ENCODE data around the gene DCPS. TPM values are rescaled to one million over a fixed set of nuclear protein-coding genes. Genes with fewer than 3 reads are reported as not detected.
"Not testable (repeated sequence)": the region's sequence is repeated elsewhere in the genome, so short reads cannot be mapped to it uniquely, and the experiment has no call there.

Gene DCPS
- 10 to 100 TPM in 2 of 5 donors, 1 to 10 TPM in 3; 1.8 to 60.3 (median 5.9) TPM for total RNA-seq
- 10 to 100 TPM; 10.5 to 21.2 (median 14.7) TPM for polyA plus RNA-seq
- long read RNA-seq, donor 1, partial matches to known transcripts: 0 of 3 reads
- long read RNA-seq, donor 1, other reads (novel, unspliced or antisense): 0 of 3 reads
- long read RNA-seq, donor 2, partial matches to known transcripts: 0 of 2 reads
- long read RNA-seq, donor 2, other reads (novel, unspliced or antisense): 0 of 2 reads
- long read RNA-seq, donor 3, partial matches to known transcripts: 0 of 1 reads
- long read RNA-seq, donor 3, other reads (novel, unspliced or antisense): 0 of 1 reads
- long read RNA-seq, donor 4: 0 reads
- long read RNA-seq, donor 5, partial matches to known transcripts: 0 of 3 reads
- long read RNA-seq, donor 5, other reads (novel, unspliced or antisense): 0 of 3 reads
- long read RNA-seq, donor 6, transcript DCPS-201 (6 exons, 1,479 nt): major isoform, 9 of 9 reads
- long read RNA-seq, donor 6, partial matches to known transcripts: 0 of 9 reads
- long read RNA-seq, donor 6, other reads (novel, unspliced or antisense): 0 of 9 reads
- long read RNA-seq, donor 7, transcript DCPS-201 (6 exons, 1,479 nt): major isoform, 11 of 11 reads
- long read RNA-seq, donor 7, partial matches to known transcripts: 0 of 11 reads
- long read RNA-seq, donor 7, other reads (novel, unspliced or antisense): 0 of 11 reads
- long read RNA-seq, donor 8, transcript DCPS-201 (6 exons, 1,479 nt): major isoform, 7 of 7 reads
- long read RNA-seq, donor 8, partial matches to known transcripts: 0 of 7 reads
- long read RNA-seq, donor 8, other reads (novel, unspliced or antisense): 0 of 7 reads
- long read RNA-seq, donor 9, partial matches to known transcripts: 5 of 7 reads
- long read RNA-seq, donor 9, other reads (novel, unspliced or antisense): 0 of 7 reads
- long read RNA-seq, donor 10, partial matches to known transcripts: 0 of 2 reads
- long read RNA-seq, donor 10, other reads (novel, unspliced or antisense): 0 of 2 reads

GRCh38 chr11:126303623-126304456 is at the start of gene DCPS:
Gene DCPS, plus strand, starts transcription at chr11:126304060. Its CDS starts 21 bp downstream, at chr11:126304081.
- DNase-seq: peak; percentile 92 to 97
- TF ChIP-seq POLR2A (IDR thresholded peaks at IDR 0.05): peak in 1 of 4 donors; percentile 71
- TF ChIP-seq EP300 (IDR thresholded peaks at IDR 0.05): no peak
- TF ChIP-seq POLR2AphosphoS5 (IDR thresholded peaks at IDR 0.05): peak; percentile 68 to 97 (median 88)
- TF ChIP-seq, protein P1, sequence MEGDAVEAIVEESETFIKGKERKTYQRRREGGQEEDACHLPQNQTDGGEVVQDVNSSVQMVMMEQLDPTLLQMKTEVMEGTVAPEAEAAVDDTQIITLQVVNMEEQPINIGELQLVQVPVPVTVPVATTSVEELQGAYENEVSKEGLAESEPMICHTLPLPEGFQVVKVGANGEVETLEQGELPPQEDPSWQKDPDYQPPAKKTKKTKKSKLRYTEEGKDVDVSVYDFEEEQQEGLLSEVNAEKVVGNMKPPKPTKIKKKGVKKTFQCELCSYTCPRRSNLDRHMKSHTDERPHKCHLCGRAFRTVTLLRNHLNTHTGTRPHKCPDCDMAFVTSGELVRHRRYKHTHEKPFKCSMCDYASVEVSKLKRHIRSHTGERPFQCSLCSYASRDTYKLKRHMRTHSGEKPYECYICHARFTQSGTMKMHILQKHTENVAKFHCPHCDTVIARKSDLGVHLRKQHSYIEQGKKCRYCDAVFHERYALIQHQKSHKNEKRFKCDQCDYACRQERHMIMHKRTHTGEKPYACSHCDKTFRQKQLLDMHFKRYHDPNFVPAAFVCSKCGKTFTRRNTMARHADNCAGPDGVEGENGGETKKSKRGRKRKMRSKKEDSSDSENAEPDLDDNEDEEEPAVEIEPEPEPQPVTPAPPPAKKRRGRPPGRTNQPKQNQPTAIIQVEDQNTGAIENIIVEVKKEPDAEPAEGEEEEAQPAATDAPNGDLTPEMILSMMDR (IDR thresholded peaks at IDR 0.05): no peak
- H3K27ac ChIP-seq: peak within 1 kb of the TSS; percentile 89 to 95 (median 89)
- H3K9me3 ChIP-seq: no peaks in the 10 kb centered on the region
- H3K4me1 ChIP-seq: peaks cover 7 to 26% (median 16%) of the 10 kb centered on the region in 4 donors
- intact Hi-C loops (cut with DNase I; ENCODE audit: low total_unique reads): no loop called here
- H3K4me3 ChIP-seq: peak within 1 kb of the TSS; percentile 55 to 75 (median 64)
- WGBS, 5 donors: 1 to 2% (median 1%) methylated on average over 60 to 61 of the region's 61 CpGs
- H3K27me3 ChIP-seq: no peaks in the 10 kb centered on the region
- peaks cover 0 to 36% (median 31%) of the 10 kb centered on the region in 4 donors for H3K36me3 ChIP-seq

DNA sequence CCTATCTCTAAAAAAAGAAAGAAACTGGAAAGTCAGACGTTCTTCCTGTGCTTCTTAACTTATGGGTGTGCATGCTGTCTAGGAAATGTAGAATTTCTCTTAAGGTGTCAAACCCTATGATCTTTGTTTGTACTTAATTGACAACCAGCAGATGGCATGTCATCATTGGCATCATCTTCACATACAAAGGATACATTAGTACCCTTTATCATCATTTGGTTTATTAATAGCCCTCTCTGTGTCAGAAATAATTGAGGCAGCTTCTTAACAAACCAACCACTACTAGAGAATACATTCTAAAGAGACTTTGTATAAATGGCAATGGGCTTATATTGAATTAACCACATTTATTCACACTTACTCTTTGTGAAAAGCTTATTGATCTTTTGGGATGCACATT is 49.0 kb upstream of the DCPS start:
- H3K36me3 ChIP-seq: peaks cover 16 to 83% (median 67%) of the 10 kb centered on the region in 4 donors

GRCh38 chr11:126255507-126255906 is 48.4 kb upstream of the DCPS start:
- H3K27me3 ChIP-seq; intact Hi-C loops (cut with DNase I; ENCODE audit: low total_unique reads); H3K4me3 ChIP-seq; H3K4me1 ChIP-seq; H3K27ac ChIP-seq; DNase-seq; H3K9me3 ChIP-seq: not testable (repeated sequence)
- 92 to 95% (median 93%) methylated on average over 5 of the region's 5 CpGs for WGBS, 5 donors
- peaks cover 16 to 83% (median 68%) of the 10 kb centered on the region in 4 donors for H3K36me3 ChIP-seq

More for the DNA sequence above, 49.0 kb upstream of the DCPS start:
- Histone ChIP-seq H3K27ac (no peak overlapping the region), H3K27me3 (no peaks in the 10 kb centered on the region), H3K9me3 (no peaks in the 10 kb centered on the region), H3K4me1 (peaks cover 0 to 9% (median 3%) of the 10 kb centered on the region in 4 donors), H3K4me3 (no peak overlapping the region)
- no peak for TF ChIP-seq POLR2AphosphoS5 (IDR thresholded peaks at IDR 0.05)
- intact Hi-C loops (cut with DNase I; ENCODE audit: low total_unique reads): no loop called here
- DNase-seq: no peak
- 57 to 80% (median 72%) methylated on average over 1 of the region's 1 CpG for WGBS, 5 donors

DNA sequence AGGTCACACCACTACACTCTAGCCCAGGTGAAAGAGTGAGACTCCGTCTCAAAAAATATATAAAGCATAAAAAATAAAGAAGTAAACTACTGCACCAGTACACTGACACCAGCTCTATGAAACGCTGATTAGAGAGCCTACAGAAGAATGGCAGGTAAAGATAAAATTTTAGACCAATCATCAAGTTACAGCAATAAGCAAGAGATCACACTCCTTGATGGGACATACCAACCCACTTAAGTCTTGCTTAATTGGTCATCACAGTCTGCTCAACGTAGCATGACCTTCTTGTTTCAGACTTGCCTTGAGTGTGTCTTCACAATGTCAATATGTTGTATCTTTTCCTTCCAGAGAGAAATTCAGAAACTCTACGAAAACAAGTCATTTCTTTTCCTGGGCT is 47.6 kb upstream of the DCPS start:
- H3K27me3 ChIP-seq: no peaks in the 10 kb centered on the region
- H3K36me3 ChIP-seq: peaks cover 16 to 82% (median 71%) of the 10 kb centered on the region in 4 donors
- peaks cover 0 to 9% (median 3%) of the 10 kb centered on the region in 4 donors for H3K4me1 ChIP-seq
- no peaks in the 10 kb centered on the region for H3K9me3 ChIP-seq
- intact Hi-C loops (cut with DNase I; ENCODE audit: low total_unique reads): no loop called here
- WGBS, 5 donors: 85 to 93% (median 91%) methylated on average over 4 of the region's 4 CpGs
- no peak overlapping the region for H3K27ac ChIP-seq
- no peak for DNase-seq
- H3K4me3 ChIP-seq: no peak overlapping the region
- TF ChIP-seq EP300 (IDR thresholded peaks at IDR 0.05) (no peak), POLR2AphosphoS5 (IDR thresholded peaks at IDR 0.05) (no peak), POLR2A (IDR thresholded peaks at IDR 0.05) (no peak)
- TF ChIP-seq, protein P1 (IDR thresholded peaks at IDR 0.05): no peak
